HepG2 (cell line): Measurements from ENCODE around the gene JPH3. TPM values are rescaled to one million over a fixed set of nuclear protein-coding genes. Genes with fewer than 3 reads are reported as not detected.

Experiments
- CBX2 ChIP-seq, 2 experiments: fragments of 200-600 bp in 1 of 2; sonication (generic); formaldehyde crosslinking in 1 of 2; IDR thresholded peaks; 2 replicates each; pipeline versions ENCODE4 v1.7.0 to v1.8.1; 2018 to 2022; ENCODE audit warnings: low read depth in 2 of 2, low read length in 1 of 2, mild to moderate bottlenecking in 1 of 2, missing genetic modification reagents in 1 of 2
- GATA4 ChIP-seq: sonication (generic); IDR thresholded peaks from 2 replicates; pipeline ENCODE4 v1.6.1; 2016; ENCODE audit warnings: antibody characterized with exemption, low read depth, borderline replicate concordance
- HMG20A ChIP-seq: IDR thresholded peaks from 2 replicates; pipeline ENCODE4 v1.6.1; 2016; ENCODE audit warnings: borderline replicate concordance
- KLF12 ChIP-seq: sonication (generic); formaldehyde crosslinking; IDR thresholded peaks from 2 replicates; pipeline ENCODE4 v1.4.0; 2020; ENCODE audit warnings: missing genetic modification reagents, borderline replicate concordance
- MAFF ChIP-seq: IDR thresholded peaks from 2 replicates; pipeline ENCODE4 v1.6.1; 2011; ENCODE audit warnings: low read depth, low read length, improper control_type of control experiment
- NR2C2 ChIP-seq: sonication (generic); formaldehyde crosslinking; IDR thresholded peaks from 2 replicates; pipeline ENCODE4 v1.4.0; 2020; ENCODE audit warnings: missing genetic modification reagents, mild to moderate bottlenecking, moderate library complexity, borderline replicate concordance
- PRMT3 ChIP-seq: sonication (generic); formaldehyde crosslinking; IDR thresholded peaks from 2 replicates; pipeline ENCODE4 v1.8.1; 2022; ENCODE audit warnings: low read depth, mild to moderate bottlenecking, moderate library complexity, missing genetic modification reagents, borderline replicate concordance
- SIX1 ChIP-seq: sonication (generic); formaldehyde crosslinking; IDR thresholded peaks from 2 replicates; pipeline ENCODE4 v1.4.0; 2020; ENCODE audit warnings: missing genetic modification reagents, borderline replicate concordance
- SOX6 ChIP-seq, 2 experiments: fragments of 450-650 bp in 1 of 2; sonication (generic) in 1 of 2; formaldehyde crosslinking in 1 of 2; IDR thresholded peaks; 2 replicates each; pipeline versions ENCODE4 v1.4.0 to v1.6.1; 2017 to 2020; ENCODE audit warnings: antibody characterized with exemption in 1 of 2, mild to moderate bottlenecking in 1 of 2, missing genetic modification reagents in 1 of 2
- TCF7 ChIP-seq: sonication (generic); IDR thresholded peaks from 2 replicates; pipeline ENCODE4 v1.6.1; 2016; ENCODE audit warnings: antibody characterized with exemption, low read depth
- ZFP1 ChIP-seq: IDR thresholded peaks from 2 replicates; pipeline ENCODE4 v1.6.1; 2016
- ZNF138 ChIP-seq: sonication (generic); formaldehyde crosslinking; IDR thresholded peaks from 2 replicates; pipeline ENCODE4 v1.5.0; 2020; ENCODE audit warnings: mild to moderate bottlenecking, low read depth, missing genetic modification reagents
- ZSCAN20 ChIP-seq: sonication (generic); formaldehyde crosslinking; IDR thresholded peaks from 2 replicates; pipeline ENCODE4 v1.4.0; 2020; ENCODE audit warnings: missing genetic modification reagents, mild to moderate bottlenecking, borderline replicate concordance
- polyA plus RNA-seq, 8 experiments: library from polyadenylated mRNA; depleted of rRNA in 3 of 8; stranded (reverse) in 7 of 8; unstranded in 1 of 8; fragments of >200 nt; fragmentation: Illumina TruSeq in 4 of 8; extraction: Trizol in 4 of 8; gene quantifications; 2 replicates each; pipeline versions ENCODE4 v1.2.1 to v1.2.3, GENCODE V29; 2011 to 2016; ENCODE audit warnings: low read depth in 4 of 8, missing spikeins in 1 of 8, mixed read lengths in 1 of 8; ENCODE audit not compliant: insufficient read depth in 1 of 8
- total RNA-seq, 5 experiments: library from RNA; depleted of rRNA; stranded (reverse); fragments of >200 nt; fragmentation: Illumina TruSeq; extraction: Trizol; gene quantifications; 2 replicates each; pipeline ENCODE4 v1.2.3, GENCODE V29; 2016; ENCODE audit warnings: low read depth in 1 of 5
- TF ChIP-seq, protein P1 (sequence below), 2 experiments: sonication (generic) in 1 of 2; formaldehyde crosslinking in 1 of 2; IDR thresholded peaks; 2 replicates each; pipeline versions ENCODE4 v1.4.0 to v1.6.1; 2016 to 2020; ENCODE audit warnings: borderline replicate concordance in 1 of 2, low read depth in 1 of 2, mild to moderate bottlenecking in 1 of 2, missing genetic modification reagents in 1 of 2
- TF ChIP-seq, protein P2 (sequence below): sonication (generic); formaldehyde crosslinking; IDR thresholded peaks from 2 replicates; pipeline ENCODE4 v1.5.0; 2020; ENCODE audit warnings: mild to moderate bottlenecking, missing genetic modification reagents
- TF ChIP-seq, protein P3 (sequence below): sonication (generic); formaldehyde crosslinking; IDR thresholded peaks from 2 replicates; pipeline ENCODE4 v1.5.1; 2020; ENCODE audit warnings: mild to moderate bottlenecking, missing genetic modification reagents, moderate library complexity
- TF ChIP-seq, protein P4 (sequence below): IDR thresholded peaks from 2 replicates; pipeline ENCODE4 v1.6.1; 2016; ENCODE audit warnings: mild to moderate bottlenecking, missing biosample characterization, missing genetic modification reagents
- TF ChIP-seq, protein P5 (sequence below): sonication (generic); formaldehyde crosslinking; conservative IDR thresholded peaks from 2 replicates; pipeline ENCODE4 v1.4.0; 2020; ENCODE audit warnings: missing genetic modification reagents

Gene JPH3
- total and polyA plus RNA-seq, 2 of the 13 experiments (the other 11 are each of a cell fraction or from before 2014, with no cell fraction given) = not detected

DNA sequence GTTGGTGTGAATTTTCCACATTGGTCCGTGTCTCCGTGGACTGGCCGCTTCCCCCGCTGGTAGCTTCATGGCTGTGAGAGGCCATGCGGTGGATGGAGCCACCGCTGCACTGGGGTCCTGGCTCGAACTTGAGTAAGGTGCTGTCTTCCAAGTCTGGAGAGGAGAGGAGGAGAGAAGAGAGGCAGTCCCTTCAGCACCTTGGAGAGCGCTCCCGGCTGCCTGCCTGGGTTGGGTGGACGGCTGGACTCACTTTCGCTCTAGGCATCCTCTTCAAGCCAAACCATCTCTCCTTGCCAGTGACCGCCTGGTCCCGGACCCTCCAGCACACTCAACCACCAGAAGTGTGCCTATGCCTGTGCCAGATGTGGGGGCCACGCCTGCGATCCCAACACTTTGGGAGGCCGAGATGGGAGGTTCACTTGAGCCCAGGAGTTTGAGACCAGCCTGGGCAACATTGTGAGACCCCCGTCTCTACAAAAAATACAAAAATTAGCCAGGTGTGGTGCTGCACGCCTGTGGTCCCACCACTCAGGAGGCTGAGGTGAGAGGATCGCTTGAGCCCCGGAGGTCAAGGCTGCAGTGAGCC is 6.2 kb downstream of the JPH3 start (continued):
- TF ChIP-seq, protein P1, sequence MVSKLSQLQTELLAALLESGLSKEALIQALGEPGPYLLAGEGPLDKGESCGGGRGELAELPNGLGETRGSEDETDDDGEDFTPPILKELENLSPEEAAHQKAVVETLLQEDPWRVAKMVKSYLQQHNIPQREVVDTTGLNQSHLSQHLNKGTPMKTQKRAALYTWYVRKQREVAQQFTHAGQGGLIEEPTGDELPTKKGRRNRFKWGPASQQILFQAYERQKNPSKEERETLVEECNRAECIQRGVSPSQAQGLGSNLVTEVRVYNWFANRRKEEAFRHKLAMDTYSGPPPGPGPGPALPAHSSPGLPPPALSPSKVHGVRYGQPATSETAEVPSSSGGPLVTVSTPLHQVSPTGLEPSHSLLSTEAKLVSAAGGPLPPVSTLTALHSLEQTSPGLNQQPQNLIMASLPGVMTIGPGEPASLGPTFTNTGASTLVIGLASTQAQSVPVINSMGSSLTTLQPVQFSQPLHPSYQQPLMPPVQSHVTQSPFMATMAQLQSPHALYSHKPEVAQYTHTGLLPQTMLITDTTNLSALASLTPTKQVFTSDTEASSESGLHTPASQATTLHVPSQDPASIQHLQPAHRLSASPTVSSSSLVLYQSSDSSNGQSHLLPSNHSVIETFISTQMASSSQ (IDR thresholded peaks at IDR 0.05; ENCODE audit: low read depth) = no peak
- TF ChIP-seq, protein P1 (CRISPR knock-in tag; IDR thresholded peaks at IDR 0.05; ENCODE audit: borderline replicate concordance) = no peak
- TF ChIP-seq SIX1 = peak; percentile 46; the same call in 1 of the 2 replicates
- no peak for TF ChIP-seq GATA4
- TF ChIP-seq SOX6 (IDR thresholded peaks at IDR 0.05) = no peak
- TF ChIP-seq SOX6 (CRISPR knock-in tag; IDR thresholded peaks at IDR 0.05) = no peak
- peak; percentile 38; the same call in 1 of the 2 replicates for TF ChIP-seq ZFP1 (CRISPR knock-in tag)
- no peak for TF ChIP-seq TCF7
- TF ChIP-seq, protein P2, sequence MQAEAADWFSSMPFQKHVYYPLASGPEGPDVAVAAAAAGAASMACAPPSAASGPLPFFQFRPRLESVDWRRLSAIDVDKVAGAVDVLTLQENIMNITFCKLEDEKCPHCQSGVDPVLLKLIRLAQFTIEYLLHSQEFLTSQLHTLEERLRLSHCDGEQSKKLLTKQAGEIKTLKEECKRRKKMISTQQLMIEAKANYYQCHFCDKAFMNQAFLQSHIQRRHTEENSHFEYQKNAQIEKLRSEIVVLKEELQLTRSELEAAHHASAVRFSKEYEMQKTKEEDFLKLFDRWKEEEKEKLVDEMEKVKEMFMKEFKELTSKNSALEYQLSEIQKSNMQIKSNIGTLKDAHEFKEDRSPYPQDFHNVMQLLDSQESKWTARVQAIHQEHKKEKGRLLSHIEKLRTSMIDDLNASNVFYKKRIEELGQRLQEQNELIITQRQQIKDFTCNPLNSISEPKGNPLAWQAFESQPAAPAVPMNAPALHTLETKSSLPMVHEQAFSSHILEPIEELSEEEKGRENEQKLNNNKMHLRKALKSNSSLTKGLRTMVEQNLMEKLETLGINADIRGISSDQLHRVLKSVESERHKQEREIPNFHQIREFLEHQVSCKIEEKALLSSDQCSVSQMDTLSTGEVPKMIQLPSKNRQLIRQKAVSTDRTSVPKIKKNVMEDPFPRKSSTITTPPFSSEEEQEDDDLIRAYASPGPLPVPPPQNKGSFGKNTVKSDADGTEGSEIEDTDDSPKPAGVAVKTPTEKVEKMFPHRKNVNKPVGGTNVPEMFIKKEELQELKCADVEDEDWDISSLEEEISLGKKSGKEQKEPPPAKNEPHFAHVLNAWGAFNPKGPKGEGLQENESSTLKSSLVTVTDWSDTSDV = no peak
- TF ChIP-seq HMG20A = peak; percentile 57; the same call in 1 of the 2 replicates
- TF ChIP-seq ZNF138 (CRISPR knock-in tag) = peak; percentile 95
- no peak for TF ChIP-seq NR2C2 (CRISPR knock-in tag)
- no peak for TF ChIP-seq MAFF
- TF ChIP-seq, protein P3, sequence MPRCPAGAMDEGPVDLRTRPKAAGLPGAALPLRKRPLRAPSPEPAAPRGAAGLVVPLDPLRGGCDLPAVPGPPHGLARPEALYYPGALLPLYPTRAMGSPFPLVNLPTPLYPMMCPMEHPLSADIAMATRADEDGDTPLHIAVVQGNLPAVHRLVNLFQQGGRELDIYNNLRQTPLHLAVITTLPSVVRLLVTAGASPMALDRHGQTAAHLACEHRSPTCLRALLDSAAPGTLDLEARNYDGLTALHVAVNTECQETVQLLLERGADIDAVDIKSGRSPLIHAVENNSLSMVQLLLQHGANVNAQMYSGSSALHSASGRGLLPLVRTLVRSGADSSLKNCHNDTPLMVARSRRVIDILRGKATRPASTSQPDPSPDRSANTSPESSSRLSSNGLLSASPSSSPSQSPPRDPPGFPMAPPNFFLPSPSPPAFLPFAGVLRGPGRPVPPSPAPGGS (CRISPR knock-in tag) = peak; percentile 50; the same call in 1 of the 2 replicates
- TF ChIP-seq ZSCAN20 (CRISPR knock-in tag) = 0 out of 2 replicates have a peak, but pooled peaks have one; percentile 41
- TF ChIP-seq KLF12 = no peak
- TF ChIP-seq PRMT3 (CRISPR knock-in tag) = peak; percentile 72; the same call in 1 of the 2 replicates
- TF ChIP-seq, protein P4, sequence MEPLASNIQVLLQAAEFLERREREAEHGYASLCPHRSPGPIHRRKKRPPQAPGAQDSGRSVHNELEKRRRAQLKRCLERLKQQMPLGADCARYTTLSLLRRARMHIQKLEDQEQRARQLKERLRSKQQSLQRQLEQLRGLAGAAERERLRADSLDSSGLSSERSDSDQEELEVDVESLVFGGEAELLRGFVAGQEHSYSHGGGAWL = peak; percentile 97
- no peak for TF ChIP-seq CBX2 (IDR thresholded peaks at IDR 0.05; ENCODE audit: low read depth, low read length)
- TF ChIP-seq CBX2 (CRISPR knock-in tag; IDR thresholded peaks at IDR 0.05; ENCODE audit: low read depth) = no peak
- TF ChIP-seq, protein P5, sequence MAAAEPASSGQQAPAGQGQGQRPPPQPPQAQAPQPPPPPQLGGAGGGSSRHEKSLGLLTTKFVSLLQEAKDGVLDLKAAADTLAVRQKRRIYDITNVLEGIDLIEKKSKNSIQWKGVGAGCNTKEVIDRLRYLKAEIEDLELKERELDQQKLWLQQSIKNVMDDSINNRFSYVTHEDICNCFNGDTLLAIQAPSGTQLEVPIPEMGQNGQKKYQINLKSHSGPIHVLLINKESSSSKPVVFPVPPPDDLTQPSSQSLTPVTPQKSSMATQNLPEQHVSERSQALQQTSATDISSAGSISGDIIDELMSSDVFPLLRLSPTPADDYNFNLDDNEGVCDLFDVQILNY (CRISPR knock-in tag) = 0 out of 2 replicates have a peak, but pooled peaks have one; percentile 50
